Measurements from ENCODE around the gene SLC17A3. TPM values are rescaled to one million over a fixed set of nuclear protein-coding genes. Genes with fewer than 3 reads are reported as not detected.

The SLC17A3 gene, protein sequence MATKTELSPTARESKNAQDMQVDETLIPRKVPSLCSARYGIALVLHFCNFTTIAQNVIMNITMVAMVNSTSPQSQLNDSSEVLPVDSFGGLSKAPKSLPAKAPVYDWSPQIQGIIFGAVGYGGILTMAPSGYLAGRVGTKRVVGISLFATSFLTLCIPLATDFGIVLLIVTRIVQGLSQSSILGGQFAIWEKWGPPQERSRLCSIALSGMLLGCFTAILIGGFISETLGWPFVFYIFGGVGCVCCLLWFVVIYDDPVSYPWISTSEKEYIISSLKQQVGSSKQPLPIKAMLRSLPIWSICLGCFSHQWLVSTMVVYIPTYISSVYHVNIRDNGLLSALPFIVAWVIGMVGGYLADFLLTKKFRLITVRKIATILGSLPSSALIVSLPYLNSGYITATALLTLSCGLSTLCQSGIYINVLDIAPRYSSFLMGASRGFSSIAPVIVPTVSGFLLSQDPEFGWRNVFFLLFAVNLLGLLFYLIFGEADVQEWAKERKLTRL
- polyA plus RNA-seq: not detected

DNA sequence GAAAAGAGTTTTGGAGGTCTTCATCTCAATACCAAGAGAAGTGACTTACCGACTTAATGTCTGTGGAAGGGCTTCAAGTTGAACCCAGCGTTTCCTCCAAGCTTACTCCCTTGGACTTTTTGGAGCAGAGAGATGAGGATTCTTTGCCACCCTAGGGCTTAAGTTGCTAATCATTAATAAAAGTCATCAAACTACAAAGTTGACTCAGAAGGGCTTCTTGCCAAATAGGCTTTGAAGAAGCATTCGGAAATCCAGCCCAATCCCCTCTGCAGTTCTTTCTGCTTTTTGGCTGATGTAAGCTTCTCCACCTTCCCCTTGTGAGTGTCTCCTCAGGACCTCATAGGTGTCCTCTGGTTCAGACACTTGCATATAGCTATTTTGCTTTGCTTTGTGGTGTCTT lies at the start of gene SLC17A3:
SLC17A3 (minus strand) TSS at position 126 of the 400 bp plus-strand sequence. CDS start 5,856 bp downstream, outside the sequence.
- peaks cover 0 to 3% (median 0%) of the 10 kb centered on the region in 3 donors for H3K4me1 Mint-ChIP-seq
- no peak within 1 kb of the TSS for H3K27ac Mint-ChIP-seq
- no peak within 1 kb of the TSS for H3K4me3 Mint-ChIP-seq
- no peaks in the 10 kb centered on the region for H3K9me3 Mint-ChIP-seq
- peaks cover 8% of the 10 kb centered on the region for H3K27me3 Mint-ChIP-seq
- H3K36me3 Mint-ChIP-seq: peaks cover 3% of the 10 kb centered on the region

DNA sequence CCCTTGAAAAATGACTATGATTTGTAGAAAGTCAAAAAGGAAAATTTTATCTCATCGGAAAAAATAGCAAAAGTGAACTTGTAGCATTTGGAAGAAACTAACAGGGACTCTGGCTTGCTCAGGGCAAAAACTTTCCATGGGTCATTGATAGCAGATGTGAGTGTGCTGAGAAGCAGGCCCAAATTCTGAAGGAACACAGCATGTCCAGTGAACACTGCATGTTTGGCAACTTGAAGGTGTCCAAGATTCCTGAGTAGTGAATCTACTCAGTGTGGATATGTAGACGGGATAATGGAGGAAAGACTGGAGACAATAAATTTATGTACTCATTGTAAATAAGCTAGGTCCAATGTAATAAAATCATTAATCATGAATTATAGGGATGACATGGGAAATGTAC lies 48.3 kb upstream of the SLC17A3 start:
- Mint-ChIP-seq H3K4me3 (no peak overlapping the region), H3K27me3 (peaks cover 5% of the 10 kb centered on the region), H3K36me3 (no peaks in the 10 kb centered on the region), H3K4me1 (no peaks in the 10 kb centered on the region), H3K27ac (no peak overlapping the region), H3K9me3 (peaks cover 0 to 2% (median 0%) of the 10 kb centered on the region in 3 donors)

DNA sequence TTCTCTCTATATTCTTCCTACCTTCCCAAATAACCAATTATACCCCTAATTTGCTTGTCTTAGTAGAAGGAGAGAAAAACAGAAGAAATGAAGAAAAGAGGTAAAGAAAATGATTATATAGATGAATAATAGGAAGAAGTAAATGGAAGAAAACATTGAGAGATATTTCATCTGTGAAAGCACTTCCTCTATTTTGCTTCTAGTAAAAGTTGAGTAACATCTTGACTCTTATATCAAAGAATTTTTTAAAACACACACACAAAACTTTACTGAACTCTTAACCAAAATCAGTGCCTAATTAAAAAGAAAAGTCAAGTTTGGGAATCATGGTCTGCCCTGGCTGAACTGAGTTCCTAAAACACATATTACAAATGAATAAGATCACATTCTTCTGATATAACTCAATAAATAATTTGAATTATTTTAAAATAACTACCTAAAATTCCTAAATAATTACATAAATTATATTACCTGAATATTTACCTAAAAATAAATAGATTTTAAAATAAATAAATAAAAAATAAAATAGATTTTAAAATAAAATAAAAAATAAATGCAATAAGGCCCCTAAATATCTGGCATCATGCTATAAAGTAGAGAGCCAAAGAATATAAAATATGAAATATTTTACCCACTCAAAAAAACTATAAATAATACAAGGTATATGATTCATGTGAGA lies 47.6 kb upstream of the SLC17A3 start:
- H3K27ac Mint-ChIP-seq: no peak overlapping the region
- peaks cover 2% of the 10 kb centered on the region for H3K36me3 Mint-ChIP-seq
- H3K4me3 Mint-ChIP-seq: no peak overlapping the region
- peaks cover 0 to 2% (median 0%) of the 10 kb centered on the region in 3 donors for H3K9me3 Mint-ChIP-seq
- peaks cover 5% of the 10 kb centered on the region for H3K27me3 Mint-ChIP-seq
- no peaks in the 10 kb centered on the region for H3K4me1 Mint-ChIP-seq

DNA sequence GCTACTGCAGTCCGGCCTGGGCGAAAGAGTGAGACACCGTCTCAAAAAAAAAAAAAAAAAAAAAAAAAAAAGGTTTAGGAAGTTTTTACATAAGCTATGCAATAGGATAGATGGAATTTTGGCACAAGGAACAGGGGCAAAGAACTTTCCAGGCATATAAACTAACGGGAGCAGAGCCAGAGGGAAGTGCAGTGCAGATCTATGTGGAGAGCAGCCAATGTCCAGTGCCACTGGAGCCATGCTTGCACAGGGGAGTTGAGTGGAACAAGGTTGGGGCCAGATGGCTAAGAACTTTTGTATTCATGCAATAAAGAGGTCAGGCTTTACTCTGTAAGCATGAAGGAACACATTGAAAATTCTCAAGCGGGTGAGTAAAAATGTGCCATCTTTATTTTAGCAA lies 45.6 kb upstream of the SLC17A3 start:
- no peak overlapping the region for H3K27ac Mint-ChIP-seq
- H3K36me3 Mint-ChIP-seq: peaks cover 2% of the 10 kb centered on the region
- H3K9me3 Mint-ChIP-seq: peaks cover 0 to 2% (median 0%) of the 10 kb centered on the region in 3 donors
- H3K4me1 Mint-ChIP-seq: no peaks in the 10 kb centered on the region
- no peak overlapping the region for H3K4me3 Mint-ChIP-seq
- peaks cover 7% of the 10 kb centered on the region for H3K27me3 Mint-ChIP-seq

DNA sequence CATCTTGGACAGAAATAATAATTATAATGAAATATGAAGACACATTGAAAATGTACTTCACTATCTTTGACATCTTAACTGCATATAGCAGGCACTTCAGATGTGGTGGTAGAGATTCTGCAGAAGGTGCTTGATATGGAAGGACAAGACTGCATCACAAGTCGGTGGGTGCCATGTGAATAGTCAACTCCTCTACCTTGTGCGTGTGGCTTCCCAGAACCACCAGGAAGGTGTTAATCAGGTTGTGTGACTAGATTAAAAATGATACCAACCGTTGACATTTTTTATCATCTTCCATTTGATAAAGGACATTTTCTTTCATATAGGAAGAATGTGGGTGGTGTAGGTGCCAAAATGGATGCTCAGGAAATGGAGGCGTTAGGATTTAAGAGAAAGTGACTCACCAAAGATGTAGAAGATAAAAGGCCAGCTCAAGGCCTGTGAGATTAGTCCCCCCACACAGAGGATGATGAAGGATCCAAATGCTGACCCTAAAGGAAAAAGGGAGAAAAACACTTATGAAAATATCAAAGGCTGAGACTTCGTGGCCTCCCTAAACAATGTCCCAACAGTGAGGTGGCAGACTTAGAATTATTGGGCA lies 44.1 kb upstream of the SLC17A3 start:
- Mint-ChIP-seq H3K36me3 (peaks cover 2% of the 10 kb centered on the region), H3K27me3 (peaks cover 7% of the 10 kb centered on the region), H3K4me3 (no peak overlapping the region), H3K27ac (no peak overlapping the region), H3K9me3 (peaks cover 0 to 2% (median 0%) of the 10 kb centered on the region in 3 donors), H3K4me1 (no peaks in the 10 kb centered on the region)

DNA sequence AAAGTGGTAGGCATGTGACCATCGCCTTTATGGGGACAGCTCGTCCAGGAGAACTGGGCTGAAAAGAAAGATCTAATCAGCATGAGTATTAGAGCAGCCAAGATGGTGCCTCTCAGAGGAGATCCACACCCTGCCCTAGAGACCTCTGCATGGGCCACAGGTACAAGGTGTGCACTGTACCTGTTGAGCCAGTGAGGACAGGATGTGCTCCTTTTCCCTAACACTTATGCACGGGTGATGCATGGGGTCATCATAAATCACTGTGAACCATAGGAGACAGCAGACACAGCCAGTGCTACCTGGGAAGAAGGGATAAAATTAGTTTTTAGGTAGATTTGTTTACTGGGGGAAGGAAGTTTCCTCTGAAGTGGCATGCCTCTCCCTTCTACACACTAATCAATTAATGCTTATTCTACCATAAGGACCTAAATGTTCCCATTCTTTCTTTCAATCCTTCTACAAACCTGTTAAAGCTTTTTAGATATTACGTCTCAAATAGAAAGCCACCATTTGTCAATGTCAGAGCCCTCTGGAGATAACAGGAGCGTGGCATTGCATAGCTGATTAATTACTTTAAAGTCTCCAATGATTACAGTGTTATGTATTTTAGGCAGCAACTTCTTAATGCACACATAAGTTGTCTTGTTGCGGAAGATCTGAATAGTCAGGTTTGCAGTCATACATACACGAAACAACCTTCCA lies 42.9 kb upstream of the SLC17A3 start:
- H3K27ac Mint-ChIP-seq: no peak overlapping the region
- H3K36me3 Mint-ChIP-seq: peaks cover 2% of the 10 kb centered on the region
- peaks cover 7% of the 10 kb centered on the region for H3K27me3 Mint-ChIP-seq
- H3K4me1 Mint-ChIP-seq: peaks cover 0 to under 1% (median 0%) of the 10 kb centered on the region in 3 donors
- no peak overlapping the region for H3K4me3 Mint-ChIP-seq
- H3K9me3 Mint-ChIP-seq: peaks cover 0 to 2% (median 0%) of the 10 kb centered on the region in 3 donors

DNA sequence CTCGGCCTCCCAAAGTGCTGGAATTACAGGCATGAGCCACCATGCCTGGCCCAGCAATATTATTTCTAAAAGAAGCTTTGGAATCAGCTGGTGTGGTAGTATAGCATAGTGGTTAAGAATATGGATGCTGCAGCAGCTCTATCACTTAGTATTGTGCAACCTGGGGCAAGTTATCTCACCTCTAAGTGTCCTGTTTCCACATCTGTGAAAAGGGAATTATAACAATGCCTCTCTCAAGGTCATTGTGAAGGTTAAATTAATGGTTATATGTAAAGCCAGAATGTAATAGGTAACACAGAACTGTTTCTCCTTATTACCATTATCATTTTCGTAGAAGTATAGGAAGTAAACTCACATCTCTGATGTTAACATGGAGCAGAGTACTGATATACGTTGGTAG lies 42.3 kb upstream of the SLC17A3 start:
- Mint-ChIP-seq H3K27ac (no peak overlapping the region), H3K4me3 (no peak overlapping the region), H3K4me1 (peaks cover 0 to 5% (median 1%) of the 10 kb centered on the region in 3 donors), H3K36me3 (peaks cover 2% of the 10 kb centered on the region), H3K27me3 (peaks cover 7% of the 10 kb centered on the region), H3K9me3 (peaks cover 0 to 2% (median 0%) of the 10 kb centered on the region in 3 donors)

DNA sequence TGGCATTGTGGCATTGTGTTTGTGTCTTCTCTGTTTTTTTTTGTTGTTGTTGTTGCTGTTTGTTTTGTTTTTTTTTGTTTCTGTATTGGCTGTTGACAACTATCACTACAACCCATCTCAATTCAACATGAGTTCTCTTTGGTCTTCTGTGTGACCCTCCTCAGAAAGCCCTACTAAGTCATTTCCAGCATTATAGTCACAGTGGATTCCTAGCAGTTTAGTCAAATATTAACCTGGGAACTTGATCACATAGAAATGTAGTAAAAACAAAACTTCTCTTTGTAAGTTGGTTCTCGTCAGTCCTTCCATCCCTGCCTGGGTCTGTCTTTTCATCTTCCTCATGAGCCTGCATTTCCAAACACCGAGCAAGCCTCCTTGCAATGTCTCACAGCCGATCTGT lies 39.7 kb upstream of the SLC17A3 start:
- H3K9me3 Mint-ChIP-seq: peaks cover 0 to 2% (median 0%) of the 10 kb centered on the region in 3 donors
- peaks cover 2% of the 10 kb centered on the region for H3K36me3 Mint-ChIP-seq
- peaks cover 0 to 5% (median 1%) of the 10 kb centered on the region in 3 donors for H3K4me1 Mint-ChIP-seq
- H3K27ac Mint-ChIP-seq: no peak overlapping the region
- peaks cover 7% of the 10 kb centered on the region for H3K27me3 Mint-ChIP-seq
- no peak overlapping the region for H3K4me3 Mint-ChIP-seq

DNA sequence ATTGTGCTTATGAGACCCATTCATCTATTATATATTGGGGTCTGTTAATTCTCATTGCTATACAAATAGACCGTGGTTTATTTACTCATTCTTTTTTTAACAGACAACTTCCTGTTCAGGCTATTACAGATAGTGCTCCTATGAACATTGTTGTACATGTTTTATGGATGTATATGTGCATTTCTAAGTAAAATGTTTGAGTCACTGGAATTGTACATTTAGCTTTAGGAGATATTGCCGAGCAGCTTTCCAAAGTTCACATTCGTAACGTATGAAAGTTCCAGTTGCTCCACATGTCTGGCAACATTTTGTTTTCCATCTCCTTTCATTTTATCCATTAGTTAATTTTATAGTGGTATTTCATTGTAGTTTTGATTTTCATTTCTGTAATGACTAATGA lies 37.3 kb upstream of the SLC17A3 start:
- H3K4me1 Mint-ChIP-seq: peaks cover 0 to 5% (median 1%) of the 10 kb centered on the region in 3 donors

DNA sequence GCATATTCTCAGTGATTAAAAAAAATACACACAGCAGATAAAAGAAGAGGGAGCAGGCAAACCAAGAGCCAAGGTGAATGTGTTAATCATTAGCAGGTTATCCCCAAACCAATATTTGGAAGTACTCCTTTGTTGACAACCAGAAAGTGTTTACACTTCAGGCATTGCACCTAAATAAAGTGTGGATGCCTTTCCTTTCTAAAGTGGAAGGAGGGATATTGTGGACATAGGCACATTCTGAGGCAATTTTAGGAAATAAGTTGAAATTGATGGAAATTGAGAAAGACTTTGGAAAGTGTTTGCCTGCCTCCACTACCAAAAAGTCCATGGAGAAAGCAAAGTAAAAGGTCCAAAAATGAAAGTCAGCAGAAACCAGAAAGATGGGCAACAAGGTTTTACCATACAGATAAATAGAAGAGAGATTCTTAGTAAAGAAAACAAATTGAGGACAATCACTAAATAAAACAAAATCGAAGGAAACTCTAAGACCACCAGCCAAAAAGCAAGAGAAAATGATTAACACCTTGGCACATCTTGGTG lies 33.5 kb upstream of the SLC17A3 start:
- Mint-ChIP-seq H3K27ac (no peak overlapping the region), H3K9me3 (no peaks in the 10 kb centered on the region)

More for the DNA sequence above, 37.3 kb upstream of the SLC17A3 start:
- Mint-ChIP-seq H3K9me3 (no peaks in the 10 kb centered on the region), H3K36me3 (no peaks in the 10 kb centered on the region), H3K27me3 (peaks cover 10% of the 10 kb centered on the region), H3K27ac (no peak overlapping the region), H3K4me3 (no peak overlapping the region)

DNA sequence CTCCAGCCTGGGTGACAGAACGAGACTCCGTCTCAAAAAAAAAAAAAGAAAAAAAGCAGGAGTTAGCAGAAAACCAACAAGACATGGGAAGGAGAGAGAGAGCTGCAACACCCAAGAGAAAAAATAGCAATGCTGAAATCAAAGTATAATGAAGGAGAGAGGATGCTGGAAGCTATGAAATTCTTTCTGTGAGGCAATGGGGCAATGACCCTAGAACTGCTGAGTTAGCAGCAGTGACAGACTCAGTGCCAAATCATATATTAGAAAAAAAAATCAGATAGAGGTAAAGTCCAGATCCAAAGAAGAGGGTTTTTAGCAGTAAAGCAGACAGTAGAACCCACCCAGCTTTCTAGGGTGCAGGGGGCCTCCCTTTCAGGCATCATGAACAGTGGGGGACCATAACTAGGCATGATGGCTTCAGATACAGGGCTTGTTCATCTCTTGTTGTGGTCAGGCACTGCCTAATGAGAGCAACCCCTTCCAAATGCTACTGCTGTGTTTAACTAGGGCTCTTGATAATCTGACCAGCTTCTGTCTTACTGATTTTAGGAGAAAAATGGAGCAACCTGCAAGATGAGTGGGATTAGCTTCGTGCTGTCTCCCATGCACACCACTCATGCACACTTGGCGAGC lies 29.5 kb upstream of the SLC17A3 start:
- no peak overlapping the region for H3K4me3 Mint-ChIP-seq
- peaks cover 0 to 14% (median 1%) of the 10 kb centered on the region in 3 donors for H3K4me1 Mint-ChIP-seq
- H3K27ac Mint-ChIP-seq: no peak overlapping the region
- no peaks in the 10 kb centered on the region for H3K36me3 Mint-ChIP-seq
- peaks cover 12% of the 10 kb centered on the region for H3K27me3 Mint-ChIP-seq
- H3K9me3 Mint-ChIP-seq: no peaks in the 10 kb centered on the region

More for the DNA sequence above, 33.5 kb upstream of the SLC17A3 start:
- Mint-ChIP-seq H3K27me3 (peaks cover 10% of the 10 kb centered on the region), H3K4me1 (peaks cover 0 to 10% (median 1%) of the 10 kb centered on the region in 3 donors), H3K36me3 (no peaks in the 10 kb centered on the region), H3K4me3 (no peak overlapping the region)

DNA sequence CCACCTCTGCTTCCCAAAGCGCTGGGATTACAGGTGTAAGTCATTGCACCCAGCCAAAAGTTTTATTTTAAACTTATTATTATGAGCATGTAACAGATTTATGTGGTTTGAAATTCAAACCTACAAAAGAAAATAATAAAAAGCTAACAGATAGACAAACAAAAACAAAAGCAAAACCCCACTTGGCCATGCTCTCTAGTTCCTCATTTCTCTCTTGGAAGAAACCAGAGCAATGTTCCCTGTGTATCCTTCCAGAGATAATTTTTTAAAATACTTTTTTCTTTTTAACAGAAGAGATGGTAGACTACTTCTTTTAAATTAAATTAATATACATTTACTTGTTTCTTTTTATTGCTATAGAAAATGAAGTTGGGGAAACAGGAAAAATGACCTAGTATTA lies 28.0 kb upstream of the SLC17A3 start:
- Mint-ChIP-seq H3K27me3 (peaks cover 9% of the 10 kb centered on the region), H3K4me1 (peaks cover 0 to 14% (median 1%) of the 10 kb centered on the region in 3 donors), H3K9me3 (no peaks in the 10 kb centered on the region), H3K36me3 (peaks cover under 1% of the 10 kb centered on the region), H3K27ac (no peak overlapping the region), H3K4me3 (peak overlapping the region in 2 of 4 donors; percentile 7 to 45)

DNA sequence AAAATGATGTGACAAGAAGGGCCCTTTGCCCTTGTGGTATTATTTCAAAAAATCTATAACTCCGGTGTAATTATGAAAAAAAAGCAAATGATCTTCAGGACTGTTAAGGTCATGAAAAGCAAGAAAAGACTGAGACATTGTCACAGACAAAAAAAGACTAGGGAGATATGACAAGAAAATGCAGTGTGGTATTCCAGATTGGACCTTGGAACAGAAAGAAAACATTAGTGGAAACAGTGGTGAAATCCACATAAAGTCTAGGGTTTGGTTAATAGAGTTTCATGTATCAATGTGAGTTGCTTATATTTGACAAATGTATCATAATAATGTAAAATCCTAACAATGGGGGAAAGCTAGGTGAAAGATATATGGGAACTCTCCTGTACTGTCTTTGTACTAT lies 26.8 kb upstream of the SLC17A3 start:
- peaks cover 0 to 14% (median 1%) of the 10 kb centered on the region in 3 donors for H3K4me1 Mint-ChIP-seq
- no peak overlapping the region for H3K4me3 Mint-ChIP-seq
- peaks cover 6% of the 10 kb centered on the region for H3K27me3 Mint-ChIP-seq
- peaks cover 1% of the 10 kb centered on the region for H3K36me3 Mint-ChIP-seq
- no peak overlapping the region for H3K27ac Mint-ChIP-seq
- H3K9me3 Mint-ChIP-seq: no peaks in the 10 kb centered on the region
